Karpas-422 (cell line): ENCODE results near the gene AOAH. TPM values are rescaled to one million over a fixed set of nuclear protein-coding genes. Genes with fewer than 3 reads are reported as not detected.

ENCODE experiments used
- DNase-seq: peaks from one replicate; pipeline ENCODE4 v3.0.0-alpha.2; 2015
- H2AFZ ChIP-seq: fragments of 200-600 bp; sonication (generic); 2 replicates; pipeline ENCODE4 v1.6.1; 2014; ENCODE audit warnings: antibody characterized with exemption, low read length, mixed read lengths
- H3K27ac ChIP-seq: fragments of 200-600 bp; sonication (generic); 2 replicates; pipeline ENCODE4 v1.5.1; 2014; ENCODE audit warnings: mild to moderate bottlenecking, low read length, moderate library complexity
- H3K27me3 ChIP-seq: fragments of 200-600 bp; sonication (generic); 2 replicates; pipeline ENCODE4 v1.6.1; 2014; ENCODE audit warnings: low read length, mixed read lengths
- H3K36me3 ChIP-seq: fragments of 200-600 bp; sonication (generic); 2 replicates; pipeline ENCODE4 v1.6.1; 2014; ENCODE audit warnings: low read length, mixed read lengths; ENCODE audit not compliant: insufficient read depth
- H3K4me1 ChIP-seq: fragments of 200-600 bp; sonication (generic); 2 replicates; pipeline ENCODE4 v1.6.1; 2014; ENCODE audit warnings: mild to moderate bottlenecking, low read length, mixed read lengths
- H3K4me2 ChIP-seq: fragments of 200-600 bp; sonication (generic); 2 replicates; pipeline ENCODE4 v1.6.1; 2014; ENCODE audit warnings: low read length, low read depth, mild to moderate bottlenecking; ENCODE audit not compliant: poor library complexity, severe bottlenecking
- H3K4me3 ChIP-seq: fragments of 200-600 bp; sonication (generic); 2 replicates; pipeline ENCODE4 v1.5.1; 2014; ENCODE audit warnings: mild to moderate bottlenecking, antibody characterized with exemption, low read length, mixed read lengths
- H3K79me2 ChIP-seq: fragments of 200-600 bp; sonication (generic); 2 replicates; pipeline ENCODE4 v1.6.1; 2014; ENCODE audit warnings: mild to moderate bottlenecking, low read length, mixed read lengths
- H3K9ac ChIP-seq: fragments of 200-600 bp; sonication (generic); 2 replicates; pipeline ENCODE4 v1.6.0; 2014; ENCODE audit warnings: low read length
- H3K9me2 ChIP-seq: fragments of 200-600 bp; sonication (generic), shearing (Covaris generic); replicated peaks from 2 replicates; pipeline ENCODE4 v1.6.0; 2014; ENCODE audit warnings: mild to moderate bottlenecking, low read length, moderate library complexity; ENCODE audit not compliant: insufficient read depth
- H3K9me3 ChIP-seq: fragments of 300-700, 200-600 bp; sonication (generic); 2 replicates; pipeline ENCODE4 v1.6.1; 2014; ENCODE audit warnings: low read length, mixed read lengths
- H4K20me1 ChIP-seq: fragments of 200-600 bp; sonication (generic); 2 replicates; pipeline ENCODE4 v1.6.1; 2014; ENCODE audit warnings: mild to moderate bottlenecking, antibody characterized with exemption, low read length, low read depth; ENCODE audit not compliant: insufficient read depth
- total RNA-seq: library from RNA; depleted of rRNA; stranded (reverse); fragments of >200 nt; shearing (Covaris generic); gene quantifications from 2 replicates; pipeline ENCODE4 v1.2.3, GENCODE V29; 2014; ENCODE audit warnings: low replicate concordance

Gene AOAH
- total RNA-seq, 1 experiment from 2014 or later = not detected

- Histone ChIP-seq H3K27ac (no peak overlapping the region), H2AFZ (no peak overlapping the region)
- no peak for DNase-seq
These were observed 123.3 kb downstream of the AOAH start for GRCh38 chr7:36600869-36601530.

GRCh38 chr7:36600314-36600682 lies 124.0 kb downstream of the AOAH start:
- Histone ChIP-seq H3K9me2 (no peaks in the 10 kb centered on the region), H3K4me1 (no peaks in the 10 kb centered on the region), H3K27me3 (no peaks in the 10 kb centered on the region), H2AFZ (no peak overlapping the region), H3K27ac (no peak overlapping the region), H4K20me1 (no peaks in the 10 kb centered on the region), H3K79me2 (no peaks in the 10 kb centered on the region), H3K4me3 (no peak overlapping the region), H3K9ac (no peak overlapping the region), H3K4me2 (no peak overlapping the region), H3K36me3 (no peaks in the 10 kb centered on the region), H3K9me3 (no peaks in the 10 kb centered on the region)
- DNase-seq = no peak

More at GRCh38 chr7:36600869-36601530, 123.3 kb downstream of the AOAH start:
- H3K4me1 ChIP-seq = no peaks in the 10 kb centered on the region
- H3K4me3 ChIP-seq = no peak overlapping the region
- no peaks in the 10 kb centered on the region for H3K36me3 ChIP-seq
- no peaks in the 10 kb centered on the region for H4K20me1 ChIP-seq
- no peaks in the 10 kb centered on the region for H3K9me3 ChIP-seq
- H3K4me2 ChIP-seq = no peak overlapping the region
- no peaks in the 10 kb centered on the region for H3K27me3 ChIP-seq
- no peaks in the 10 kb centered on the region for H3K9me2 ChIP-seq
- no peaks in the 10 kb centered on the region for H3K79me2 ChIP-seq
- H3K9ac ChIP-seq = no peak overlapping the region

- DNase-seq = no peak
- no peak overlapping the region for H3K4me2 ChIP-seq
- no peaks in the 10 kb centered on the region for H3K36me3 ChIP-seq
- no peaks in the 10 kb centered on the region for H3K27me3 ChIP-seq
- H3K9me3 ChIP-seq = no peaks in the 10 kb centered on the region
- H3K27ac ChIP-seq = no peak overlapping the region
- no peaks in the 10 kb centered on the region for H3K79me2 ChIP-seq
- H3K9me2 ChIP-seq = no peaks in the 10 kb centered on the region
- H3K4me1 ChIP-seq = no peaks in the 10 kb centered on the region
- H4K20me1 ChIP-seq = no peaks in the 10 kb centered on the region
- H3K9ac ChIP-seq = no peak overlapping the region
- H2AFZ ChIP-seq = no peak overlapping the region
- H3K4me3 ChIP-seq = no peak overlapping the region
These were observed 124.5 kb downstream of the AOAH start for GRCh38 chr7:36599645-36600313.

GRCh38 chr7:36598054-36598674 lies 126.1 kb downstream of the AOAH start:
- Histone ChIP-seq H3K4me3 (no peak overlapping the region), H4K20me1 (no peaks in the 10 kb centered on the region), H3K27me3 (no peaks in the 10 kb centered on the region), H3K9me2 (no peaks in the 10 kb centered on the region), H3K9ac (no peak overlapping the region), H3K27ac (no peak overlapping the region), H3K4me2 (no peak overlapping the region), H3K9me3 (no peaks in the 10 kb centered on the region), H2AFZ (no peak overlapping the region), H3K36me3 (no peaks in the 10 kb centered on the region), H3K79me2 (no peaks in the 10 kb centered on the region), H3K4me1 (no peaks in the 10 kb centered on the region)
- DNase-seq = no peak

GRCh38 chr7:36597090-36597773 lies 127.1 kb downstream of the AOAH start:
- H3K4me3 ChIP-seq = no peak overlapping the region
- no peak overlapping the region for H3K4me2 ChIP-seq
- DNase-seq = no peak
- no peaks in the 10 kb centered on the region for H3K9me3 ChIP-seq
- no peaks in the 10 kb centered on the region for H3K9me2 ChIP-seq
- no peaks in the 10 kb centered on the region for H3K27me3 ChIP-seq
- no peaks in the 10 kb centered on the region for H3K36me3 ChIP-seq
- no peaks in the 10 kb centered on the region for H4K20me1 ChIP-seq
- H3K9ac ChIP-seq = no peak overlapping the region
- no peak overlapping the region for H3K27ac ChIP-seq
- no peak overlapping the region for H2AFZ ChIP-seq
- H3K4me1 ChIP-seq = no peaks in the 10 kb centered on the region
- H3K79me2 ChIP-seq = no peaks in the 10 kb centered on the region

GRCh38 chr7:36594445-36594844 lies 129.8 kb downstream of the AOAH start:
- H3K79me2 ChIP-seq = no peaks in the 10 kb centered on the region
- no peaks in the 10 kb centered on the region for H3K9me2 ChIP-seq
- H3K36me3 ChIP-seq = no peaks in the 10 kb centered on the region
- no peak overlapping the region for H3K4me3 ChIP-seq
- no peak for DNase-seq
- H4K20me1 ChIP-seq = no peaks in the 10 kb centered on the region
- H2AFZ ChIP-seq = no peak overlapping the region
- no peak overlapping the region for H3K4me2 ChIP-seq
- no peaks in the 10 kb centered on the region for H3K9me3 ChIP-seq
- no peaks in the 10 kb centered on the region for H3K27me3 ChIP-seq
- H3K27ac ChIP-seq = no peak overlapping the region
- no peaks in the 10 kb centered on the region for H3K4me1 ChIP-seq
- no peak overlapping the region for H3K9ac ChIP-seq

GRCh38 chr7:36591636-36592035 lies 132.7 kb downstream of the AOAH start:
- Histone ChIP-seq H3K79me2 (no peaks in the 10 kb centered on the region), H3K9ac (no peak overlapping the region), H4K20me1 (no peaks in the 10 kb centered on the region), H3K4me2 (no peak overlapping the region), H3K27me3 (no peaks in the 10 kb centered on the region), H3K4me1 (no peaks in the 10 kb centered on the region), H3K9me2 (no peaks in the 10 kb centered on the region), H3K36me3 (no peaks in the 10 kb centered on the region), H2AFZ (no peak overlapping the region), H3K27ac (no peak overlapping the region), H3K4me3 (no peak overlapping the region), H3K9me3 (no peaks in the 10 kb centered on the region)
- DNase-seq = no peak

- H4K20me1 ChIP-seq = no peaks in the 10 kb centered on the region
- H3K9ac ChIP-seq = no peak overlapping the region
- no peaks in the 10 kb centered on the region for H3K27me3 ChIP-seq
- H2AFZ ChIP-seq = no peak overlapping the region
- H3K9me3 ChIP-seq = no peaks in the 10 kb centered on the region
- H3K79me2 ChIP-seq = no peaks in the 10 kb centered on the region
- no peak overlapping the region for H3K4me2 ChIP-seq
- no peaks in the 10 kb centered on the region for H3K4me1 ChIP-seq
- no peaks in the 10 kb centered on the region for H3K9me2 ChIP-seq
- no peak overlapping the region for H3K27ac ChIP-seq
- no peak for DNase-seq
- H3K4me3 ChIP-seq = no peak overlapping the region
- no peaks in the 10 kb centered on the region for H3K36me3 ChIP-seq
These were observed 134.9 kb downstream of the AOAH start for GRCh38 chr7:36589391-36589790.
